Measurements from ENCODE around the gene VSIR. TPM values are rescaled to one million over a fixed set of nuclear protein-coding genes. Genes with fewer than 3 reads are reported as not detected.

Gene VSIR
- total and polyA plus RNA-seq, 2 experiments from 2014 or later: 81.6 to 153 TPM

DNA sequence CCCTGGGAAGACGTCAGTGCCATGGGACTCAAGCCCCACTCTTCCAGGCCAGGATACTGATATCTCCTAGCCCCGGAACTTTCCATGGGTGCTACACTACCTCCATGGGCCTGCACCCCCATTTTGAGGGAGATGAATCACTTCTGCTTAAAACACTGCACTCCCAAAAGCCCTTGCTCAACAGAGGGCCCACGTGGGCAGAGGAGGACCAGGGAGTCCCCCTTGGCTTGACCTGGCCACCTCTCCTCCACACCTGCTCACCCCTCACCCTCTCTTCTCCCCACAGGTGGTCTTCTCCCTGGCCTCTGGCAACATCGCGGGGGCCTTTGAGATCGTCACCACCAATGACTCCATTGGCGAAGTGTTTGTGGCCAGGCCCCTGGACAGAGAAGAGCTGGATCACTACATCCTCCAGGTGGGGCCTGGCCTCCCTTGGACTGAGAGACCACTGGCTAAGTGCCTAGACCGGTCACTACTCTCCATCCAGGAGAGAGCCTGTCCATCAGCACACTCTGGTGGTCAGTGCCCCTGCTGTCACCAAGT, 33.9 kb downstream of the VSIR start:
- in situ Hi-C loops (cut with MboI): no loop called here
- Histone ChIP-seq H3K4me1 (ENCODE audit: insufficient read depth) (peaks cover 11% of the 10 kb centered on the region), H3K4me3 (no peak overlapping the region), H3K9me2 (ENCODE audit: insufficient read depth) (no peaks in the 10 kb centered on the region), H3K79me2 (ENCODE audit: insufficient read depth) (no peaks in the 10 kb centered on the region), H3K4me2 (ENCODE audit: unreplicated experiment) (no peak overlapping the region), H3F3A (ENCODE audit: insufficient read depth) (0 out of 2 replicates have a peak, but pooled peaks cover 5% of the 10 kb centered on the region), H3K27ac (no peak overlapping the region), H3K9me3 (ENCODE audit: low read depth) (no peaks in the 10 kb centered on the region), H3K27me3 (replicated peaks; ENCODE audit: insufficient read depth) (no peaks in the 10 kb centered on the region), H4K20me1 (ENCODE audit: insufficient read depth) (no peaks in the 10 kb centered on the region), H3K36me3 (ENCODE audit: low read depth) (no peaks in the 10 kb centered on the region), H3K9ac (no peak overlapping the region), H2AFZ (no peak overlapping the region)
- TF ChIP-seq EZH2 (IDR thresholded peaks at IDR 0.05; ENCODE audit: insufficient read depth, poor library complexity, severe bottlenecking): no peak
- TF ChIP-seq EZH2phosphoT487 (IDR thresholded peaks at IDR 0.05; ENCODE audit: insufficient read depth, low read depth): no peak
- 83 to 86% methylated on average over 8 of the region's 8 CpGs for WGBS, 2 experiments (ENCODE audit: low coverage in 1 of 2, low lambda C conversion rate in 2 of 2, missing lambda C conversion rate in 2 of 2)
- no peak for DNase-seq

DNA sequence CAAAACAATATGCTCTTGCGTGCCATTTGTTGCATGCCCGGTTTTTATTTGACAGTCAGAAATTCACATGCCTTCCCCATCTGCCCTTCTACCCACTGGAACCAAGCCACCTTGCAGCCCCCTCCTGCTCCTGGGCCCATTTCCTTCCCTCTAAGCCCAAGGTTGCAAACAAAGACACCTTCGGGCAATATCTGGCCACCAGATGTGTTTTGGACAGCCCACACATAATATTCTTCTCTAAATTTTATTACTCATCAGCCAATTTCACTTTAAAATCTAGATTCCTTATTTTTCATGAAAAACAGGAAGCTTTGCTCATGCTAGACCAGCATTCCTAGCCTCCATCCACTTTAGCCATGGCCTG, 35.5 kb downstream of the VSIR start:
- no peaks in the 10 kb centered on the region for H3K36me3 ChIP-seq (ENCODE audit: low read depth)
- H3F3A ChIP-seq (ENCODE audit: insufficient read depth): 0 out of 2 replicates have a peak, but pooled peaks cover 5% of the 10 kb centered on the region
- H3K9me3 ChIP-seq (ENCODE audit: low read depth): no peaks in the 10 kb centered on the region
- no peaks in the 10 kb centered on the region for H3K9me2 ChIP-seq (ENCODE audit: insufficient read depth)
- no peak overlapping the region for H3K4me3 ChIP-seq
- H3K4me2 ChIP-seq (ENCODE audit: unreplicated experiment): peak overlapping the region; percentile 9
- TF ChIP-seq EZH2 (IDR thresholded peaks at IDR 0.05; ENCODE audit: insufficient read depth, poor library complexity, severe bottlenecking) (no peak), EZH2phosphoT487 (IDR thresholded peaks at IDR 0.05; ENCODE audit: insufficient read depth, low read depth) (no peak)
- no peaks in the 10 kb centered on the region for H4K20me1 ChIP-seq (ENCODE audit: insufficient read depth)
- no peaks in the 10 kb centered on the region for H3K27me3 ChIP-seq (replicated peaks; ENCODE audit: insufficient read depth)
- H3K4me1 ChIP-seq (ENCODE audit: insufficient read depth): peaks cover 11% of the 10 kb centered on the region
- peak; percentile 38 for DNase-seq
- no peaks in the 10 kb centered on the region for H3K79me2 ChIP-seq (ENCODE audit: insufficient read depth)
- WGBS, 2 experiments (ENCODE audit: low coverage in 1 of 2, low lambda C conversion rate in 2 of 2, missing lambda C conversion rate in 2 of 2): 26 to 27% methylated on average over 3 of the region's 3 CpGs
- no peak overlapping the region; the same call in 1 of the 2 replicates for H3K9ac ChIP-seq
- H3K27ac ChIP-seq: no peak overlapping the region
- in situ Hi-C loops (cut with MboI): no loop called here
- H2AFZ ChIP-seq: peak overlapping the region; percentile 80

DNA sequence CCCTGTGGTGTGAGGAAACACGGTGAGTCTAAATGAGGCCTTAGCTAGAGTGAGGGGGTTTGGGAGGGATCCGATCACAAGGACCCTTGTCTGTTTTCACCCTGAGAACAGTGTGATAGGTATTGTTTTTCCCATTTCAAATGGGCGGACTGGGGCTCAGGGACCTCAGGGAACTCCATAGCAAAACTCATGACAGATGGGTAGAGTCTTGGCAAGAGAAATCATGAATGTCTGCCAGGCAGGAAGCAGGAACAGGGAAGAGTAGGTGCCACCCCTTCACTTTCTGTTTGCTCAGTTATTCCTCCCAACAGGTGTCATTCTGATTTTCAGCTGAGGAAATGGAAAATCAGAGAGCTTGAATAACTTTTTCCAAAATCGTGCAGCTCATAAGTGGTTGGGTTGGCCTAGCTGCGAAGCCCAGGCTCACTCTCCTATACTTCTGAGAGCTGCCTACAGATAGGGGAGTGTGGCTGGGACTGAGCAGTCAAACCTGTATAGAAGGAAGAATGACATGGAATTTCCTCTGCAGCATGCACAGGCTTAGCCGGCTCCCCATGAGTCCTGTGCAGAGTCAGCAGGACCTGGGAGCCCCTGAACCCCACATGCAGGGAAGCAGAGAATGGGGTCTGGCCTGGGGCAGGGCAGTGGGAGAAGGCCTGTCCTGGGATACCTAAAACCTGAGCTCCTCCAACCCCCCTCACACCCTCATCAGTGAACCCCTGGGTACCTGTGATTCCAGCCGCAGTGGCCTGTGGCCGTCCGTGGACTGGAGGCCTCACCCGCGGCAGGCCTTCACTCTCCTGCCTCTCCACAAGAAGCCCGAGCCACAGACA, 36.1 kb downstream of the VSIR start:
- Histone ChIP-seq H3K4me3 (no peak overlapping the region), H4K20me1 (ENCODE audit: insufficient read depth) (no peaks in the 10 kb centered on the region), H3K4me1 (ENCODE audit: insufficient read depth) (peaks cover 11% of the 10 kb centered on the region), H3K79me2 (ENCODE audit: insufficient read depth) (no peaks in the 10 kb centered on the region), H3K4me2 (ENCODE audit: unreplicated experiment) (no peak overlapping the region), H3K36me3 (ENCODE audit: low read depth) (no peaks in the 10 kb centered on the region), H3F3A (ENCODE audit: insufficient read depth) (0 out of 2 replicates have a peak, but pooled peaks cover 5% of the 10 kb centered on the region), H3K9me3 (ENCODE audit: low read depth) (no peaks in the 10 kb centered on the region), H3K9me2 (ENCODE audit: insufficient read depth) (no peaks in the 10 kb centered on the region), H3K27ac (no peak overlapping the region), H2AFZ (peak overlapping the region; percentile 80), H3K27me3 (replicated peaks; ENCODE audit: insufficient read depth) (no peaks in the 10 kb centered on the region), H3K9ac (no peak overlapping the region)
- 74 to 75% methylated on average over 12 of the region's 12 CpGs for WGBS, 2 experiments (ENCODE audit: low coverage in 1 of 2, low lambda C conversion rate in 2 of 2, missing lambda C conversion rate in 2 of 2)
- no peak for DNase-seq
- no peak for TF ChIP-seq EZH2 (IDR thresholded peaks at IDR 0.05; ENCODE audit: insufficient read depth, poor library complexity, severe bottlenecking)
- no peak for TF ChIP-seq EZH2phosphoT487 (IDR thresholded peaks at IDR 0.05; ENCODE audit: insufficient read depth, low read depth)
- in situ Hi-C loops (cut with MboI): no loop called here

DNA sequence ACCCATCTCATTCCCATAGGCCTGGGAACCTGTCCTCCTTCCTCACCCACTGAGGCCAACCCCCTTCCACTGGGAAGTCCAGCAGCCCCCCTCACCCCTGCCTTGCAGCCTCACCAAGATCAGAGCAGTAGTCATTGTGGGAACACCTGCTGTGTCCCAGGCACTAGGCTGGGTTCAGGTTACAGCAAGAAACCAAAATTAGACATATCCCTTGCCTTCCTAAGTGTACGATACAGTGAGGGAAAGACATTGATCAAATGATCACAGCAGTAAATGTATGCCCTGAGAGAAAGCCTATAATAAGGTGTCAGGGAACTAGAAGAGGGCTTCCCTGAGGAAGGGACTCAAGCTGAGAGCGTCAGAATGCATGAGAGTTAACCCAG, 36.8 kb downstream of the VSIR start:
- Histone ChIP-seq H3K4me2 (ENCODE audit: unreplicated experiment) (no peak overlapping the region), H3K27me3 (replicated peaks; ENCODE audit: insufficient read depth) (no peaks in the 10 kb centered on the region), H3K9me2 (ENCODE audit: insufficient read depth) (no peaks in the 10 kb centered on the region), H3K9me3 (ENCODE audit: low read depth) (no peaks in the 10 kb centered on the region), H3K9ac (no peak overlapping the region), H3K4me1 (ENCODE audit: insufficient read depth) (peaks cover 11% of the 10 kb centered on the region), H3K27ac (no peak overlapping the region), H2AFZ (no peak overlapping the region), H4K20me1 (ENCODE audit: insufficient read depth) (no peaks in the 10 kb centered on the region), H3K4me3 (no peak overlapping the region), H3F3A (ENCODE audit: insufficient read depth) (0 out of 2 replicates have a peak, but pooled peaks cover 5% of the 10 kb centered on the region), H3K36me3 (ENCODE audit: low read depth) (no peaks in the 10 kb centered on the region), H3K79me2 (ENCODE audit: insufficient read depth) (no peaks in the 10 kb centered on the region)
- DNase-seq: no peak
- in situ Hi-C loops (cut with MboI): no loop called here
- no peak for TF ChIP-seq EZH2phosphoT487 (IDR thresholded peaks at IDR 0.05; ENCODE audit: insufficient read depth, low read depth)
- TF ChIP-seq EZH2 (IDR thresholded peaks at IDR 0.05; ENCODE audit: insufficient read depth, poor library complexity, severe bottlenecking): no peak
- WGBS, 2 experiments (ENCODE audit: low coverage in 1 of 2, low lambda C conversion rate in 2 of 2, missing lambda C conversion rate in 2 of 2): 89 to 91% methylated on average over 2 of the region's 2 CpGs

Data from GM23248 (cell line).